Neural progenitor cell (in vitro differentiated cells): ENCODE measurements around the gene GADD45G. TPM values are rescaled to one million over a fixed set of nuclear protein-coding genes. Genes with fewer than 3 reads are reported as not detected.

Experiments
- DNase-seq: peaks from one replicate; pipeline ENCODE4 v3.0.0-alpha.2; 2016; ENCODE audit warnings: low spot score
- H2AFZ ChIP-seq: fragments of 200-600 bp; sonication (generic); replicated peaks from 2 replicates; pipeline ENCODE4 v1.6.1; 2016; ENCODE audit warnings: antibody characterized with exemption
- H3F3A ChIP-seq: fragments of 200-600 bp; sonication (generic); 2 replicates; pipeline ENCODE4 v1.6.1; 2016; ENCODE audit warnings: antibody characterized with exemption, low read depth
- H3K27ac ChIP-seq: fragments of 200-600 bp; sonication (generic); 2 replicates; pipeline ENCODE4 v1.5.1; 2016; ENCODE audit warnings: mild to moderate bottlenecking
- H3K27me3 ChIP-seq: fragments of 200-600 bp; sonication (generic); 2 replicates; pipeline ENCODE4 v1.6.1; 2016; ENCODE audit warnings: mild to moderate bottlenecking, moderate library complexity
- H3K36me3 ChIP-seq: fragments of 200-600 bp; sonication (generic); 2 replicates; pipeline ENCODE4 v1.5.1; 2016
- H3K4me1 ChIP-seq: fragments of 200-600 bp; sonication (generic); 2 replicates; pipeline ENCODE4 v1.6.1; 2016; ENCODE audit warnings: mixed run types
- H3K4me2 ChIP-seq: fragments of 200-600 bp; sonication (generic); 2 replicates; pipeline ENCODE4 v1.6.1; 2016
- H3K4me3 ChIP-seq: fragments of 200-600 bp; sonication (generic); 2 replicates; pipeline ENCODE4 v1.5.1; 2016
- H3K79me2 ChIP-seq: fragments of 200-600 bp; sonication (generic); 2 replicates; pipeline ENCODE4 v1.6.1; 2016; ENCODE audit warnings: low read depth
- H3K9ac ChIP-seq: fragments of 200-600 bp; sonication (generic); 2 replicates; pipeline ENCODE4 v1.6.1; 2016
- H3K9me3 ChIP-seq: fragments of 200-600 bp; sonication (generic); 2 replicates; pipeline ENCODE4 v1.5.1; 2016; ENCODE audit warnings: low read depth
- H4K20me1 ChIP-seq: fragments of 200-600 bp; sonication (generic); 2 replicates; pipeline ENCODE4 v1.6.1; 2016; ENCODE audit warnings: low read depth
- H3K27ac Mint-ChIP-seq: 3 replicates; pipeline ENCODE4 v1.8.0; 2021; ENCODE audit warnings: mixed read lengths
- H3K27me3 Mint-ChIP-seq: 2 replicates; pipeline ENCODE4 v1.8.0; 2022; ENCODE audit warnings: low read depth, mild to moderate bottlenecking, inconsistent platforms, moderate library complexity, mixed read lengths; ENCODE audit not compliant: insufficient read depth
- H3K36me3 Mint-ChIP-seq: 3 replicates; pipeline ENCODE4 v1.8.0; 2021; ENCODE audit warnings: mixed read lengths
- H3K4me1 Mint-ChIP-seq: 3 replicates; pipeline ENCODE4 v1.8.0; 2021; ENCODE audit warnings: mixed read lengths
- H3K4me3 Mint-ChIP-seq: 3 replicates; pipeline ENCODE4 v1.8.0; 2021; ENCODE audit warnings: mild to moderate bottlenecking, moderate library complexity, mixed read lengths
- H3K9me3 Mint-ChIP-seq: 3 replicates; pipeline ENCODE4 v1.8.0; 2020; ENCODE audit warnings: mixed read lengths
- EZH2 ChIP-seq: fragments of 200-600 bp; sonication (generic); IDR thresholded peaks from 2 replicates; pipeline ENCODE4 v1.6.1; 2017; ENCODE audit warnings: antibody characterized with exemption, mild to moderate bottlenecking, moderate library complexity
- EZH2phosphoT487 ChIP-seq: fragments of 200-600 bp; sonication (generic); IDR thresholded peaks from 2 replicates; pipeline ENCODE4 v1.6.1; 2017; ENCODE audit warnings: antibody characterized with exemption
- total RNA-seq: library from RNA; depleted of rRNA; stranded (reverse); fragments of >200 nt; gene quantifications from 2 replicates; pipeline ENCODE4 v1.2.3, GENCODE V29; 2015; ENCODE audit warnings: low replicate concordance
- TF ChIP-seq, protein P1 (sequence below): fragments of 200-600 bp; sonication (generic); IDR thresholded peaks from 2 replicates; pipeline ENCODE4 v1.5.1; 2017; ENCODE audit warnings: antibody characterized with exemption, mild to moderate bottlenecking

GADD45G gene
- total RNA-seq, 1 donor from 2014 or later = not detected

GRCh38 chr9:89563571-89564345, 41.1 kb upstream of the GADD45G start:
- TF ChIP-seq EZH2phosphoT487 (no peak), EZH2 (no peak)
- TF ChIP-seq, protein P1, sequence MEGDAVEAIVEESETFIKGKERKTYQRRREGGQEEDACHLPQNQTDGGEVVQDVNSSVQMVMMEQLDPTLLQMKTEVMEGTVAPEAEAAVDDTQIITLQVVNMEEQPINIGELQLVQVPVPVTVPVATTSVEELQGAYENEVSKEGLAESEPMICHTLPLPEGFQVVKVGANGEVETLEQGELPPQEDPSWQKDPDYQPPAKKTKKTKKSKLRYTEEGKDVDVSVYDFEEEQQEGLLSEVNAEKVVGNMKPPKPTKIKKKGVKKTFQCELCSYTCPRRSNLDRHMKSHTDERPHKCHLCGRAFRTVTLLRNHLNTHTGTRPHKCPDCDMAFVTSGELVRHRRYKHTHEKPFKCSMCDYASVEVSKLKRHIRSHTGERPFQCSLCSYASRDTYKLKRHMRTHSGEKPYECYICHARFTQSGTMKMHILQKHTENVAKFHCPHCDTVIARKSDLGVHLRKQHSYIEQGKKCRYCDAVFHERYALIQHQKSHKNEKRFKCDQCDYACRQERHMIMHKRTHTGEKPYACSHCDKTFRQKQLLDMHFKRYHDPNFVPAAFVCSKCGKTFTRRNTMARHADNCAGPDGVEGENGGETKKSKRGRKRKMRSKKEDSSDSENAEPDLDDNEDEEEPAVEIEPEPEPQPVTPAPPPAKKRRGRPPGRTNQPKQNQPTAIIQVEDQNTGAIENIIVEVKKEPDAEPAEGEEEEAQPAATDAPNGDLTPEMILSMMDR = no peak
- Histone ChIP-seq H3K27ac (no peak overlapping the region), H3K4me3 (no peak overlapping the region), H3K36me3 (no peaks in the 10 kb centered on the region), H3K9me3 (no peaks in the 10 kb centered on the region), H4K20me1 (no peaks in the 10 kb centered on the region), H2AFZ (peak overlapping the region; percentile 76), H3K4me2 (no peak overlapping the region), H3K79me2 (no peaks in the 10 kb centered on the region), H3K9ac (no peak overlapping the region), H3K27me3 (no peaks in the 10 kb centered on the region), H3F3A (no peaks in the 10 kb centered on the region), H3K4me1 (no peaks in the 10 kb centered on the region)
- no peak overlapping the region for H3K4me3 Mint-ChIP-seq
- no peak overlapping the region for H3K27ac Mint-ChIP-seq
- H3K9me3 Mint-ChIP-seq = no peaks in the 10 kb centered on the region
- peaks cover 13% of the 10 kb centered on the region for H3K4me1 Mint-ChIP-seq
- H3K27me3 Mint-ChIP-seq = peaks cover 12% of the 10 kb centered on the region
- H3K36me3 Mint-ChIP-seq = no peaks in the 10 kb centered on the region
- DNase-seq = no peak

DNA sequence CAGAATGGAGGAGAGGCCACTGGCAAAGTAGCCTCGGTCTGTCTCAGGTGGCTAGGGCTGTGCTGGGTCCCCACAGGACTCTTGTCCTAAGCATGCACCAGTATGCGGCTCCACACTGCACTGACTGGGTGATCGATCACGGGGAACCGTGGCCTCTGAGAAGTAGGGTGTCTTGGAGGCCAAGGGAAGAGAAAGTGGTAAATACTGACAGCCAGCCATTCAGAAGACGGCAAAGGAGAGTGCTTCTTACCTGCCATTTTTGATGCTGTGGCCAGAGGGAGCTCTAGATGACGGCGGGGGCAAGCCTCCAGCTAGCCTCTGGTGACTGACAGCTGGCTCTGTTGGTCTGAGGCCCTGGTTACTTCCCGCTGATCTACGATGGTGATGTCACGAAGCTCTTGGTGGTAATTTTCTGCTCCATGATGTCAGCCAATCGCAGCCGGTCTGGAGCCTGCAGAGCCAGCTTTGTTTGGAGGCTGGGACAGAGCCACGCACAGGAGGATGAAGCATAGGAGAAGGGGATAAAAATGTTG, 40.4 kb upstream of the GADD45G start:
- Histone ChIP-seq H3K27ac (no peak overlapping the region), H3K9me3 (no peaks in the 10 kb centered on the region), H3K4me1 (no peaks in the 10 kb centered on the region), H3K79me2 (no peaks in the 10 kb centered on the region), H3K36me3 (no peaks in the 10 kb centered on the region), H3K9ac (no peak overlapping the region), H4K20me1 (no peaks in the 10 kb centered on the region), H3K4me2 (no peak overlapping the region), H3K27me3 (no peaks in the 10 kb centered on the region), H3K4me3 (no peak overlapping the region), H3F3A (no peaks in the 10 kb centered on the region), H2AFZ (peak overlapping the region; percentile 76)
- Mint-ChIP-seq H3K4me3 (no peak overlapping the region), H3K36me3 (no peaks in the 10 kb centered on the region), H3K4me1 (peaks cover 13% of the 10 kb centered on the region), H3K27ac (no peak overlapping the region), H3K27me3 (peaks cover 13% of the 10 kb centered on the region), H3K9me3 (no peaks in the 10 kb centered on the region)
- DNase-seq = peak; percentile 65
- TF ChIP-seq EZH2phosphoT487 (no peak), EZH2 (no peak)
- TF ChIP-seq, protein P1 = peak; percentile 46

DNA sequence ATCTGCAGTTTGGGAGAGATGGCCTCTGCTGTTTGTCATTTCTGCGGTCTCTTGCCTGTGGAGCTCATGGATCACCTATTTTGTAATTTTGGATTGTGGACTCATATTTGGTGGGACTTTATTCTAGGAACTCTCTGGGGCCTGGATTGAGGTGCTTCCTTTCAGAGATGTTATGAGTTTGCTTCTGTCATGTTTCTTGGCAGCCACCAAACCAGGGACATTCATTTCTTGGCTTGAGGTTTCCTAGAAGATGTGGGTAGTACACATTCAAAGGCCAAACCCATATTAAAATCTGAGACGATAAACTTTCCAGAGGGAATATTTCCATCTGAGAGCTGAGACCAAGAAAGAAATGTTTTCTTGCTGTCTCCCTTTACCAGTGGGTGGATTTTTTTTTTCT, 37.2 kb upstream of the GADD45G start:
- H3K4me2 ChIP-seq = no peak overlapping the region
- H3K9me3 ChIP-seq = no peaks in the 10 kb centered on the region
- H3K36me3 Mint-ChIP-seq = no peaks in the 10 kb centered on the region
- H3K9ac ChIP-seq = no peak overlapping the region
- no peak overlapping the region for H3K4me3 ChIP-seq
- no peak overlapping the region for H3K4me3 Mint-ChIP-seq
- H3K27ac Mint-ChIP-seq = no peak overlapping the region
- no peaks in the 10 kb centered on the region for H3F3A ChIP-seq
- no peaks in the 10 kb centered on the region for H4K20me1 ChIP-seq
- no peaks in the 10 kb centered on the region for H3K36me3 ChIP-seq
- H2AFZ ChIP-seq = no peak overlapping the region
- TF ChIP-seq EZH2 = no peak
- TF ChIP-seq, protein P1 = no peak
- no peak for TF ChIP-seq EZH2phosphoT487
- H3K9me3 Mint-ChIP-seq = no peaks in the 10 kb centered on the region
- no peak overlapping the region for H3K27ac ChIP-seq
- H3K4me1 ChIP-seq = no peaks in the 10 kb centered on the region
- no peaks in the 10 kb centered on the region for H3K27me3 ChIP-seq
- H3K79me2 ChIP-seq = no peaks in the 10 kb centered on the region
- DNase-seq = no peak
- peaks cover 16% of the 10 kb centered on the region for H3K27me3 Mint-ChIP-seq
- H3K4me1 Mint-ChIP-seq = peaks cover 13% of the 10 kb centered on the region
